GM12878 (cell line): ENCODE results near the gene GCK.

ENCODE experiments used
- CHD1 ChIP-seq: IDR thresholded peaks from 2 replicates; pipeline ENCODE4 v1.6.1; 2012; ENCODE audit warnings: low read depth, low read length, improper control_type of control experiment
- CHD2 ChIP-seq: IDR thresholded peaks from 2 replicates; pipeline ENCODE4 v1.6.1; 2011; ENCODE audit warnings: low read depth, low read length, improper control_type of control experiment, borderline replicate concordance
- CTCF ChIP-seq, 3 experiments: IDR thresholded peaks in 2 of 3; conservative IDR thresholded peaks in 1 of 3; 2 replicates each; pipeline ENCODE4 v1.5.1; 2011; ENCODE audit warnings: low read depth in 3 of 3, low read length in 3 of 3, mild to moderate bottlenecking in 3 of 3, control low read depth in 2 of 3, moderate library complexity in 2 of 3, inconsistent platforms in 1 of 3, mixed read lengths in 1 of 3; ENCODE audit not compliant: control insufficient read depth in 2 of 3, insufficient read depth in 1 of 3; ENCODE audit errors: extremely low read depth in 1 of 3
- EZH2 ChIP-seq: IDR thresholded peaks from 2 replicates; pipeline ENCODE4 v1.6.1; 2012; ENCODE audit warnings: low read depth, mild to moderate bottlenecking, control low read depth, inconsistent platforms, low read length, borderline replicate concordance; ENCODE audit not compliant: control insufficient read depth
- LARP7 ChIP-seq: fragments of 450-650 bp; IDR thresholded peaks from 2 replicates; pipeline ENCODE4 v1.6.1; 2017; ENCODE audit warnings: mild to moderate bottlenecking
- SMAD5 ChIP-seq: IDR thresholded peaks from 2 replicates; pipeline ENCODE4 v1.6.1; 2016; ENCODE audit warnings: antibody characterized with exemption, low read depth

GRCh38 chr7:44098092-44099068, 90.9 kb downstream of the GCK start:
- TF ChIP-seq CHD1 (no peak), SMAD5 (no peak), CTCF (IDR thresholded peaks at IDR 0.05 in 2 of 3, conservative IDR thresholded peaks at IDR 0.05 in 1 of 3; ENCODE audit: control insufficient read depth in 2 of 3, extremely low read depth in 1 of 3, insufficient read depth in 1 of 3, low read depth in 3 of 3, low read length in 3 of 3) (no peak), LARP7 (no peak), EZH2 (no peak), CHD2 (no peak)
